Upper lobe of left lung (tissue), 6 donors: ENCODE data around the gene GNA14. TPM values are rescaled to one million over a fixed set of nuclear protein-coding genes. Genes with fewer than 3 reads are reported as not detected.
"Not testable (repeated sequence)": the region's sequence is repeated elsewhere in the genome, so short reads cannot be mapped to it uniquely, and the experiment has no call there.

Experiments used
- ATAC-seq, 2 donors: fragments of 200-7000 bp; cut with Tn5 transposase; one replicate each; pipeline ENCODE4 v1.9.1; 2022; ENCODE audit warnings: mild to moderate bottlenecking in 2 of 2, moderate library complexity in 2 of 2; ENCODE audit not compliant: low FRiP score in 2 of 2
- DNase-seq, 2 donors: peaks; one replicate each; pipeline ENCODE4 v3.0.0-alpha.2; 2019 to 2020
- H3K27ac ChIP-seq, 4 donors: fragments of 200-600 bp; sonication (generic); one replicate each; pipeline ENCODE4 v1.5.1; 2016 to 2019
- H3K27me3 ChIP-seq, 4 donors: fragments of 200-600 bp; sonication (generic); one replicate each; pipeline ENCODE4 v1.5.1; 2017 to 2019
- H3K36me3 ChIP-seq, 4 donors: fragments of 200-600 bp; sonication (generic); one replicate each; pipeline ENCODE4 v1.5.1; 2016 to 2019
- H3K4me1 ChIP-seq, 4 donors: fragments of 200-600 bp; sonication (generic); one replicate each; pipeline ENCODE4 v1.5.1; 2018 to 2019
- H3K4me3 ChIP-seq, 4 donors: fragments of 200-600 bp; sonication (generic); one replicate each; pipeline ENCODE4 v1.5.1; 2017 to 2019; ENCODE audit warnings: mild to moderate bottlenecking in 2 of 4, moderate library complexity in 1 of 4
- H3K9me3 ChIP-seq, 4 donors: fragments of 200-600 bp; sonication (generic); one replicate each; pipeline ENCODE4 v1.5.1; 2018 to 2019
- CTCF ChIP-seq, 6 experiments: fragments of 450-650 bp in 4 of 6; fragments of 200-600 bp in 2 of 6; sonication (generic) in 2 of 6; IDR thresholded peaks; one replicate each; pipeline ENCODE4 v1.5.1; 2016 to 2019; ENCODE audit warnings: antibody characterized with exemption in 6 of 6
- EP300 ChIP-seq, 4 donors: sonication (generic); formaldehyde crosslinking; IDR thresholded peaks; one replicate each; pipeline ENCODE4 v1.5.1; 2017; ENCODE audit warnings: antibody characterized with exemption in 4 of 4, control low read depth in 2 of 4
- POLR2A ChIP-seq, 4 donors: fragments of 450-650 bp; IDR thresholded peaks; one replicate each; pipeline ENCODE4 v1.5.1; 2016 to 2017; ENCODE audit warnings: antibody characterized with exemption in 4 of 4, mild to moderate bottlenecking in 2 of 4
- POLR2AphosphoS5 ChIP-seq, 2 donors: sonication (generic); formaldehyde crosslinking; IDR thresholded peaks; one replicate each; pipeline ENCODE4 v1.5.1; 2017; ENCODE audit warnings: antibody characterized with exemption in 2 of 2
- WGBS, 2 donors: methylation state at CpG; one replicate each; pipeline ENCODE4 v1.1.5; 2017 to 2018; 5-methylcytosine and 5-hydroxymethylcytosine counted together
- total RNA-seq, 6 donors: library from RNA; depleted of rRNA in 4 of 6; stranded (reverse); fragments of >200 nt in 4 of 6; gene quantifications; one replicate each; pipeline versions ENCODE4 v1.1.0 to v1.2.1, GENCODE V29; 2016 to 2021
- donor health status: DM: no; HTN: no; CAD: no; lungs with moderate emphysema.
- donor health status: DM: no; HTN: yes; CAD: no; lungs with severe emphysema.

The GNA14 gene
- total RNA-seq, result 10 to 100 TPM in 5 of 6 donors, 1 to 10 TPM in 1; 6.0 to 28.3 (median 14.9) TPM

GRCh38 chr9:77648234-77649108, at the start of gene GNA14:
Gene GNA14 (minus strand): TSS chr9:77648322. CDS start chr9:77647793, 529 bp downstream.
- Histone ChIP-seq H3K36me3 (no peaks in the 10 kb centered on the region), H3K4me1 (peaks cover 13 to 23% (median 19%) of the 10 kb centered on the region in 4 donors), H3K9me3 (no peaks in the 10 kb centered on the region), H3K4me3 (peak within 1 kb of the TSS; percentile 19 to 70 (median 56)), H3K27me3 (peaks cover 0 to 4% (median 2%) of the 10 kb centered on the region in 4 donors), H3K27ac (peak within 1 kb of the TSS; percentile 58 to 89 (median 79))
- TF ChIP-seq POLR2A (IDR thresholded peaks at IDR 0.05), result peak in 1 of 4 donors; percentile 35
- peak; percentile 24 to 69 for TF ChIP-seq POLR2AphosphoS5 (IDR thresholded peaks at IDR 0.05)
- TF ChIP-seq CTCF (IDR thresholded peaks at IDR 0.05), result peak in 2 of 6 experiments; percentile 24
- TF ChIP-seq EP300 (IDR thresholded peaks at IDR 0.05), result no peak
- peak; percentile 78 to 80 for ATAC-seq
- peak; percentile 56 to 88 for DNase-seq
- 4% methylated on average over 19 to 31 of the region's 46 CpGs for whole genome bisulfite sequencing, 2 donors

- no peaks in the 10 kb centered on the region for H3K4me1 ChIP-seq
- 100% methylated on average over 1 of the region's 1 CpG for WGBS, 2 donors
- H3K9me3 ChIP-seq, result no peaks in the 10 kb centered on the region
- no peak for ATAC-seq
- no peak overlapping the region for H3K4me3 ChIP-seq
- H3K27me3 ChIP-seq, result no peaks in the 10 kb centered on the region
- DNase-seq, result no peak
- no peaks in the 10 kb centered on the region for H3K36me3 ChIP-seq
- no peak overlapping the region for H3K27ac ChIP-seq
- TF ChIP-seq EP300 (IDR thresholded peaks at IDR 0.05), result no peak
- no peak for TF ChIP-seq POLR2AphosphoS5 (IDR thresholded peaks at IDR 0.05)
- no peak for TF ChIP-seq CTCF (IDR thresholded peaks at IDR 0.05)
- no peak for TF ChIP-seq POLR2A (IDR thresholded peaks at IDR 0.05)
Measured at GRCh38 chr9:77697238-77697984, 49.3 kb upstream of the GNA14 start.

DNA sequence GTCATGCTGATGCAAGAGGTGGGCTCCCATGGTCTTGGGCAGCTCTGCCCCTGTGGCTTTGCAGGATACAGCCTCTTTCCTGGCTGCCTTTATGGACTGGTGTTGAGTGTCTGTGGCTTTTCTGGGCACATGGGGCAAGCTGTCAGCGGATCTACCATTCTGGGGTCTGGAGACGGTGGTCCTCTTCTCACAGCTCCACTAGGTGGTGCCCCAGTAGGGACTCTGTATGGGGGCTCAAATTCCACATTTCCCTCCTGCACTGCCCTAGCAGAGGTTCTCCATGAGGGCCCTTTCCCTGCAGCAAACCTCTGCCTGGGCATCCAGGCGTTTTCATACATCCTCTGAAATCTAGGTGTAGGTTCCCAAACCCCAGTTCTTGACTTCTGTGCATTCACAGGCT, 42.6 kb upstream of the GNA14 start:
- H3K4me1 ChIP-seq, H3K27ac ChIP-seq, H3K27me3 ChIP-seq, H3K36me3 ChIP-seq, H3K9me3 ChIP-seq, ATAC-seq, DNase-seq, H3K4me3 ChIP-seq: not testable (repeated sequence)
- WGBS, 2 donors, result 97 to 100% methylated on average over 2 of the region's 3 CpGs

DNA sequence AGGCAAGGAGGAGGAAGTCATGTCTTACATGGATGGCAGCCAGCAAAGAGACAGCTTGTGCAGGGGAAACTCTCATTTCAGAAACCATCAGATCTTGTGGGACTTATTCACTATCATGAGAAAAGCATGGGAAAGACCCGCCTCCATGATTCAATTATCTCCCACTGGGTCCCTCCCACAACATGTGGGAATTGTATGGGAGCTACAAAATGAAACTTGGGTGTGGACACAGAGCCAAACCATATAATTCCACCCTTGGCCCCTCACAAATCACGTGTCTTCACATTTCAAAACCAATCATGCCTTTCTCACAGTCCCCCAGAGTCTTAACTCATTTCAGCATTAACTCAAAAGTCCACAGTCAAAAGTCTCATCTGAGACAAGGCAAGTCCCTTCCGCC, 42.0 kb upstream of the GNA14 start:
- ATAC-seq, H3K27ac ChIP-seq, H3K4me3 ChIP-seq, H3K36me3 ChIP-seq, H3K27me3 ChIP-seq, H3K9me3 ChIP-seq, H3K4me1 ChIP-seq, DNase-seq: not testable (repeated sequence)
- 90 to 92% methylated on average over 3 of the region's 3 CpGs for WGBS, 2 donors

DNA sequence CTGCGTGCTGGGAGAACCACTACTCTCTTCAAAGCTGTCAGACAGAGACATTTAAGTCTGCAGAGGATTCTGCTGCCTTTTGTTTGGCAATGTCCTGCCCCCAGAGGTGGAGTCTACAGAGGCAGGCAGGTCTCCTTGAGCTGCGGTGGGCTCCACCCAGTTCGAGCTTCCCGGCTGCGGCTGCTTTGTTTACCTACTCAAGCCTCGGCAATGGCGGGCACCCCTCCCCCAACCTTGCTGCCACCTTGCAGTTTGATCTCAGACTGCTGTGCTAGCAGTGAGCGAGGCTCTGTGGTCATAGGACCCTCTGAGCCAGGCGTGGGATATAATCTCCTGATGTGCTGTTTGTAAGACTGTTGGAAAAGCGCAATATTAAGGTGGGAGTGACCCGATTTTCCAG, 39.6 kb upstream of the GNA14 start:
- ATAC-seq, H3K27me3 ChIP-seq, H3K4me1 ChIP-seq, H3K9me3 ChIP-seq, H3K4me3 ChIP-seq, H3K27ac ChIP-seq, H3K36me3 ChIP-seq: not testable (repeated sequence)
- peak in 1 of 2 donors; percentile 32 for DNase-seq
- 94 to 96% methylated on average over 7 to 11 of the region's 11 CpGs for WGBS, 2 donors

DNA sequence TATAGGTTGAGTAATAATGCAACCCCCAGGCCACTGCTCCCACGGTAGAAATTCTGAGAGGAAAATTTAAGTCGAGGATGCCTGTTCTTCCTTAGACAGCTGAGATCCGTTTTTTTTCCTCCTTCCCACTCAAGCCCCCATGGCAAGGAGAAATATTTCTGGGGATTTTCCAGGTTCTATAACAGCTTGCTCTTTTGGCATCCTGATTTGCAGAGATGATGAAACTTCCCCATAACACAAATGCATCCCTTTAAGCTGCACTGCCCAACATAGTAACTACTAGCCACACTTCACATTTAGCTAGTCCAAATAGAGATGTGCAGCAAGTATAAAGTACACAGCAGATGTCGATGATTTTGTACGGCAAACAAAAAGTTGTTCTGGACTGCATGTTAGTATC, 32.5 kb upstream of the GNA14 start:
- WGBS, 2 donors, result 73 to 80% methylated on average over 5 of the region's 5 CpGs
- no peak for DNase-seq
- no peaks in the 10 kb centered on the region for H3K36me3 ChIP-seq

More for the DNA sequence above, 32.5 kb upstream of the GNA14 start:
- TF ChIP-seq POLR2AphosphoS5 (IDR thresholded peaks at IDR 0.05), result no peak
- no peak for TF ChIP-seq CTCF (IDR thresholded peaks at IDR 0.05)
- no peak for TF ChIP-seq POLR2A (IDR thresholded peaks at IDR 0.05)
- Histone ChIP-seq H3K27me3 (no peaks in the 10 kb centered on the region), H3K9me3 (no peaks in the 10 kb centered on the region), H3K27ac (no peak overlapping the region), H3K4me1 (peaks cover 0 to 6% (median 3%) of the 10 kb centered on the region in 4 donors), H3K4me3 (no peak overlapping the region)
- no peak for ATAC-seq
